22Rv1 (cell line): ENCODE data around the gene IGF1.

Experiments
- H3K27ac ChIP-seq: fragments of 450-650 bp; 2 replicates; pipeline ENCODE4 v1.5.1; 2017
- CTCF ChIP-seq: fragments of 450-650 bp; IDR thresholded peaks from 2 replicates; pipeline ENCODE4 v1.5.1; 2017; ENCODE audit warnings: mild to moderate bottlenecking
- ZFX ChIP-seq: fragments of 450-650 bp; IDR thresholded peaks from 2 replicates; pipeline ENCODE4 v1.6.1; 2017; ENCODE audit warnings: antibody characterized with exemption, borderline replicate concordance

The IGF1 gene

GRCh38 chr12:102407776-102408486, 72.4 kb downstream of the IGF1 start:
- TF ChIP-seq ZFX (no peak), CTCF (no peak)
- no peak overlapping the region for H3K27ac ChIP-seq

- TF ChIP-seq CTCF (no peak), ZFX (no peak)
- no peak overlapping the region for H3K27ac ChIP-seq
Observed at GRCh38 chr12:102406033-102406584, 74.3 kb downstream of the IGF1 start.

- TF ChIP-seq ZFX (no peak), CTCF (no peak)
- no peak overlapping the region for H3K27ac ChIP-seq
Observed at GRCh38 chr12:102401087-102401486, 79.3 kb downstream of the IGF1 start.

- TF ChIP-seq CTCF (no peak), ZFX (no peak)
Observed at GRCh38 chr12:102399653-102400052, 80.7 kb downstream of the IGF1 start.

GRCh38 chr12:102396276-102396675, 84.1 kb downstream of the IGF1 start:
- H3K27ac ChIP-seq, result no peak overlapping the region
- TF ChIP-seq ZFX (no peak), CTCF (no peak)

More at GRCh38 chr12:102399653-102400052, 80.7 kb downstream of the IGF1 start:
- no peak overlapping the region for H3K27ac ChIP-seq

- TF ChIP-seq ZFX (no peak), CTCF (no peak)
Observed at GRCh38 chr12:102394200-102394599, 86.2 kb downstream of the IGF1 start.

GRCh38 chr12:102390068-102390467, 90.3 kb downstream of the IGF1 start:
- TF ChIP-seq ZFX (no peak), CTCF (no peak)
- no peak overlapping the region for H3K27ac ChIP-seq

More at GRCh38 chr12:102394200-102394599, 86.2 kb downstream of the IGF1 start:
- H3K27ac ChIP-seq, result no peak overlapping the region
